ENCODE measurements around the gene RPL28.
"Not testable (repeated sequence)": the region's sequence is repeated elsewhere in the genome, so short reads cannot be mapped to it uniquely, and the experiment has no call there.

The RPL28 gene

DNA sequence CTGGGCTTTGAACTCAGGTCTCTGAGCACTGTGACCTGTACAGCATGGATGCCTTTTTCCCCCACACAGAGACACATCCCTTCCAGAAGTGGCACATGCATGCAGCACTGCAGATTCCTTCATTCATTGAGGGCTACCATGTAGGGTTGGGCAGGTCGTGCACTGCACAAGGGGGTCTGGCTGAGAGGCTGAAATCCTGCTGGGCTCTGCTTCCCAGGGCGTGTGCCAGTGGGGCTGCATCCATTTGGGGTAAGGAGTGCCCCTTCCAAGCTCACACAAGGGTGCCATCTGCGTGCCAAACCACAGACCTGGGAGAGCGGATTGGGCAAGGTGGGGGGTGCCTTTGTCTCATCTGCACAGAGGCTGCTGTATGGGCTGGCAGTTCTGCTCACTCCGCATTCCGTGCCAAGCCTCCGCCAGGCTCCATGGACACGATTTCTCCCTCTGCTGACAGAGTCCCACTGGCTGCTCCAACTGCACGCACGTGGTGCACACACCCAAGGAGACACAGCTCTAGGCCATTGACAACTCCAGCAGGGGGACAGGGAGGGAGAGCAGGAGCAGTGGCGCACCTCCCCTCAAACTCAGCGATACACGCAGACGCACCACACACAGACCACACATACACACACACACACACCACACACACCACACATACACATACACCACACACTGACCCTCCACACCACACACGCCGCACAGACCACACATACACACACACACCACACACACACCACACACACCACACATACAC, 61.9 kb downstream of the RPL28 start:
- peak; percentile 46 for DNase-seq
- no peak overlapping the region for H3K4me3 Mint-ChIP-seq
- peaks cover 24% of the 10 kb centered on the region for H3K27me3 Mint-ChIP-seq (ENCODE audit: low read depth, poor library complexity)
- H3K36me3 Mint-ChIP-seq (ENCODE audit: low read depth) = no peaks in the 10 kb centered on the region
- TF ChIP-seq, protein P1, sequence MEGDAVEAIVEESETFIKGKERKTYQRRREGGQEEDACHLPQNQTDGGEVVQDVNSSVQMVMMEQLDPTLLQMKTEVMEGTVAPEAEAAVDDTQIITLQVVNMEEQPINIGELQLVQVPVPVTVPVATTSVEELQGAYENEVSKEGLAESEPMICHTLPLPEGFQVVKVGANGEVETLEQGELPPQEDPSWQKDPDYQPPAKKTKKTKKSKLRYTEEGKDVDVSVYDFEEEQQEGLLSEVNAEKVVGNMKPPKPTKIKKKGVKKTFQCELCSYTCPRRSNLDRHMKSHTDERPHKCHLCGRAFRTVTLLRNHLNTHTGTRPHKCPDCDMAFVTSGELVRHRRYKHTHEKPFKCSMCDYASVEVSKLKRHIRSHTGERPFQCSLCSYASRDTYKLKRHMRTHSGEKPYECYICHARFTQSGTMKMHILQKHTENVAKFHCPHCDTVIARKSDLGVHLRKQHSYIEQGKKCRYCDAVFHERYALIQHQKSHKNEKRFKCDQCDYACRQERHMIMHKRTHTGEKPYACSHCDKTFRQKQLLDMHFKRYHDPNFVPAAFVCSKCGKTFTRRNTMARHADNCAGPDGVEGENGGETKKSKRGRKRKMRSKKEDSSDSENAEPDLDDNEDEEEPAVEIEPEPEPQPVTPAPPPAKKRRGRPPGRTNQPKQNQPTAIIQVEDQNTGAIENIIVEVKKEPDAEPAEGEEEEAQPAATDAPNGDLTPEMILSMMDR (IDR thresholded peaks at IDR 0.05) = no peak
- H3K9me3 Mint-ChIP-seq = peaks cover 3% of the 10 kb centered on the region
- no peak overlapping the region for H3K27ac Mint-ChIP-seq
- H3K4me1 Mint-ChIP-seq = peaks cover 22% of the 10 kb centered on the region

DNA sequence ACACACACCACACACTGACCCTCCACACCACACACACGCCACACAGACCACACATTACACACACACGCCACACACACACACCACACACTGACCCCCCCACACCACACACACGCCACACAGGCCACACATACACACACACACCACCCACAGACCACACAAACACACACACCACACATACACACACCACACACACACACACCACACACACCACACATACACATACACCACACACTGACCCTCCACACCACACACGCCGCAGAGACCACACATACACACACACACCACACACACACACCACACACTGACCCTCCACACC, 62.4 kb downstream of the RPL28 start:
- Mint-ChIP-seq H3K27me3 (ENCODE audit: low read depth, poor library complexity) (peaks cover 30% of the 10 kb centered on the region), H3K4me1 (peaks cover 22% of the 10 kb centered on the region)
- H3K9me3 Mint-ChIP-seq; DNase-seq; H3K4me3 Mint-ChIP-seq; H3K27ac Mint-ChIP-seq; H3K36me3 Mint-ChIP-seq (ENCODE audit: low read depth): not testable (repeated sequence)

DNA sequence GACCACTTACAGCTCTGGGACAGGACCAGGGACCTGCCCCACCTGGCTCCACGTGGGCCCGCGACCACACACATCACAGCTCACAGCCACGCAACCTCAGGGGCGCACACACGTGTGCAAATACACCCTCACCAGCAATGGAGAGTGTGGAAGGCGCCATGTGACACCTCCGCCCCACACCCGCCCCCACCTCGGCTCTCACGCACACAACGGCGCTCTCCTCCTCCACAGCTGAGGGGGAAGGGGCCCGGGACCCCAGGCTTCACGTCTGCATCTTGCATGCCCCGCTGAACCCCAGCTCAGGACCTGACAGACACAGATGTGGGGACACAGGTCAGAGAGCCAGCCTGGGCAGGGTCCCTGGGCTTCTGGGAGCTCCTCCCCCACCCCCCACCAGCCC, 63.7 kb downstream of the RPL28 start:
- DNase-seq = no peak
- H3K27ac Mint-ChIP-seq = no peak overlapping the region

GRCh38 chr19:55451163-55451964, 65.6 kb downstream of the RPL28 start:
- peaks cover 12% of the 10 kb centered on the region for H3K36me3 Mint-ChIP-seq (ENCODE audit: low read depth)
- TF ChIP-seq, protein P1 (IDR thresholded peaks at IDR 0.05) = no peak
- peak; percentile 49 for DNase-seq
- no peaks in the 10 kb centered on the region for H3K9me3 Mint-ChIP-seq
- peaks cover 31% of the 10 kb centered on the region for H3K4me1 Mint-ChIP-seq
- H3K4me3 Mint-ChIP-seq = peak overlapping the region; percentile 83
- no peak overlapping the region for H3K27ac Mint-ChIP-seq
- peaks cover 38% of the 10 kb centered on the region for H3K27me3 Mint-ChIP-seq (ENCODE audit: low read depth, poor library complexity)

More for the DNA sequence above, 63.7 kb downstream of the RPL28 start:
- Mint-ChIP-seq H3K9me3 (peaks cover 3% of the 10 kb centered on the region), H3K4me3 (no peak overlapping the region), H3K27me3 (ENCODE audit: low read depth, poor library complexity) (peaks cover 38% of the 10 kb centered on the region), H3K4me1 (peaks cover 27% of the 10 kb centered on the region), H3K36me3 (ENCODE audit: low read depth) (peaks cover 8% of the 10 kb centered on the region)
- TF ChIP-seq, protein P1 (IDR thresholded peaks at IDR 0.05) = no peak

GRCh38 chr19:55451965-55452748, 66.4 kb downstream of the RPL28 start:
- peak overlapping the region; percentile 83 for H3K4me3 Mint-ChIP-seq
- TF ChIP-seq, protein P1 (IDR thresholded peaks at IDR 0.05) = no peak
- peaks cover 17% of the 10 kb centered on the region for H3K36me3 Mint-ChIP-seq (ENCODE audit: low read depth)
- H3K27ac Mint-ChIP-seq = no peak overlapping the region
- peaks cover 38% of the 10 kb centered on the region for H3K27me3 Mint-ChIP-seq (ENCODE audit: low read depth, poor library complexity)
- peak; percentile 58 for DNase-seq
- peaks cover 31% of the 10 kb centered on the region for H3K4me1 Mint-ChIP-seq
- H3K9me3 Mint-ChIP-seq = no peaks in the 10 kb centered on the region
